Ishikawa (cell line): Measurements from ENCODE around the gene ENO3.

ENCODE experiments used
- CEBPB ChIP-seq: IDR thresholded peaks from 2 replicates; pipeline ENCODE4 v1.6.1; 2012
- CREB1 ChIP-seq: IDR thresholded peaks from 2 replicates; pipeline ENCODE4 v1.6.1; 2012; ENCODE audit warnings: low read depth
- EGR1 ChIP-seq: IDR thresholded peaks from 2 replicates; pipeline ENCODE4 v1.6.1; 2012
- EP300 ChIP-seq: IDR thresholded peaks from 2 replicates; pipeline ENCODE4 v1.6.1; 2012; ENCODE audit warnings: borderline replicate concordance
- FOXM1 ChIP-seq: IDR thresholded peaks from 2 replicates; pipeline ENCODE4 v1.6.1; 2012; ENCODE audit warnings: low read depth, borderline replicate concordance
- NFIC ChIP-seq: IDR thresholded peaks from 2 replicates; pipeline ENCODE4 v1.6.1; 2012
- RAD21 ChIP-seq: IDR thresholded peaks from 2 replicates; pipeline ENCODE4 v1.6.1; 2012; ENCODE audit warnings: low read depth
- TAF1 ChIP-seq: IDR thresholded peaks from 2 replicates; pipeline ENCODE4 v1.6.1; 2012; ENCODE audit warnings: low read depth, mild to moderate bottlenecking
- TCF12 ChIP-seq: IDR thresholded peaks from 2 replicates; pipeline ENCODE4 v1.6.1; 2012; ENCODE audit warnings: low read depth
- TEAD4 ChIP-seq: IDR thresholded peaks from 2 replicates; pipeline ENCODE4 v1.6.1; 2012
- YY1 ChIP-seq: IDR thresholded peaks from 2 replicates; pipeline ENCODE4 v1.6.1; 2012; ENCODE audit warnings: low read depth
- ZBTB7A ChIP-seq: IDR thresholded peaks from 2 replicates; pipeline ENCODE4 v1.6.1; 2012; ENCODE audit warnings: low read depth
- TF ChIP-seq, protein P1 (sequence below): IDR thresholded peaks from 2 replicates; pipeline ENCODE4 v1.6.1; 2012
- TF ChIP-seq, protein P2 (sequence below): IDR thresholded peaks from 2 replicates; pipeline ENCODE4 v1.6.1; 2012
- TF ChIP-seq, protein P3 (sequence below): IDR thresholded peaks from 2 replicates; pipeline ENCODE4 v1.6.1; 2012; ENCODE audit warnings: low read depth, mild to moderate bottlenecking

Gene ENO3

GRCh38 chr17:4937553-4937952 lies 13.4 kb upstream of the ENO3 start:
- TF ChIP-seq, protein P1, sequence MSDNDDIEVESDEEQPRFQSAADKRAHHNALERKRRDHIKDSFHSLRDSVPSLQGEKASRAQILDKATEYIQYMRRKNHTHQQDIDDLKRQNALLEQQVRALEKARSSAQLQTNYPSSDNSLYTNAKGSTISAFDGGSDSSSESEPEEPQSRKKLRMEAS, result no peak

GRCh38 chr17:4938069-4938491 lies 12.8 kb upstream of the ENO3 start:
- TF ChIP-seq, protein P2, sequence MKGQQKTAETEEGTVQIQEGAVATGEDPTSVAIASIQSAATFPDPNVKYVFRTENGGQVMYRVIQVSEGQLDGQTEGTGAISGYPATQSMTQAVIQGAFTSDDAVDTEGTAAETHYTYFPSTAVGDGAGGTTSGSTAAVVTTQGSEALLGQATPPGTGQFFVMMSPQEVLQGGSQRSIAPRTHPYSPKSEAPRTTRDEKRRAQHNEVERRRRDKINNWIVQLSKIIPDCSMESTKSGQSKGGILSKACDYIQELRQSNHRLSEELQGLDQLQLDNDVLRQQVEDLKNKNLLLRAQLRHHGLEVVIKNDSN, result no peak
- TF ChIP-seq CEBPB, result no peak
- no peak for TF ChIP-seq EP300
- TF ChIP-seq TCF12, result no peak
- TF ChIP-seq TAF1, result no peak
- TF ChIP-seq EGR1, result no peak
- TF ChIP-seq, protein P1, result no peak
- TF ChIP-seq YY1, result no peak
- TF ChIP-seq RAD21, result no peak
- TF ChIP-seq NFIC, result no peak
- TF ChIP-seq ZBTB7A, result no peak
- TF ChIP-seq CREB1, result no peak

DNA sequence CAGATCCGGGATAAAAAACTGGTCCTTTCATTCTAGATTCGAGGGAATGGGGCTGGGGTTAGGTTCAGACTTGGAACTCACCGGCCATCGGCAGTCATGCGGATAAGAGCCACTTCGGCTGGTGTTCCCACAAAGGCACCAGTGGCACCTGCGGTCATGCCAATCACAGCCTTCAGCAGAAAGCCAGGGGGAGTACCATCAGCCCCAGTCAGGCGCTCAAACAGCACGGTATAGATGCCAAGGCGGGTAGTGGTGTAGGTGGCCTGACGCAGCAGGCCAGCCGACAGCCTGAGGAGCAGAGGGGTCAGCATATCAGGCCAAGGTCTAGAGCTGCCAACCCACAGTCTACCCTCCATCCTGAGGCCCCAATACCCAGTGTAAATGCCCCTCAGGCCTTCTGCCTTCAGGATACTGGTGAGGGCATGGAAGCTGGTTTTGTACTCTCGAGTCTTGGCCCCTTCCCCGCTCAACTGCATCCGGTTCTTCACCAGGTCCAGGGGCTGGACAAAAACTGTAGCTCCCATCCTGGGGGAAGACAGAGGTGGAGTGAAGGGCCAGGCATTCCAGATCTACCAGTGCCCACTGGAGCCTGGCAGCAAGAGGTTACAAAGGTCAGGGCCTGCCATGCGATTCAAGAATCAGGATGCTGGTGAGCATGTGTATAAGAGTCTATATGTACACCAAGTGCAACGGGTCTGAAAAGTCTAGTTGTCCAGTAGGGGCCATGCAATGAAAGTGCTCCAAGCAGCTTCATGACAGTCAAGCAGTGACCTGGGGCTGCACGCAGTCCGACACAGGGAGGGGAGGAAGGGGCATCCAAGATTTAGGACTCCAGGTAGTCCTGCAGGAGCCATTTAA lies 12.0 kb upstream of the ENO3 start:
- TF ChIP-seq TAF1 (no peak), EP300 (no peak), TCF12 (no peak), FOXM1 (no peak), NFIC (no peak), ZBTB7A (no peak), CREB1 (no peak), CEBPB (no peak), TEAD4 (no peak), EGR1 (no peak), YY1 (no peak), RAD21 (no peak)
- TF ChIP-seq, protein P3, sequence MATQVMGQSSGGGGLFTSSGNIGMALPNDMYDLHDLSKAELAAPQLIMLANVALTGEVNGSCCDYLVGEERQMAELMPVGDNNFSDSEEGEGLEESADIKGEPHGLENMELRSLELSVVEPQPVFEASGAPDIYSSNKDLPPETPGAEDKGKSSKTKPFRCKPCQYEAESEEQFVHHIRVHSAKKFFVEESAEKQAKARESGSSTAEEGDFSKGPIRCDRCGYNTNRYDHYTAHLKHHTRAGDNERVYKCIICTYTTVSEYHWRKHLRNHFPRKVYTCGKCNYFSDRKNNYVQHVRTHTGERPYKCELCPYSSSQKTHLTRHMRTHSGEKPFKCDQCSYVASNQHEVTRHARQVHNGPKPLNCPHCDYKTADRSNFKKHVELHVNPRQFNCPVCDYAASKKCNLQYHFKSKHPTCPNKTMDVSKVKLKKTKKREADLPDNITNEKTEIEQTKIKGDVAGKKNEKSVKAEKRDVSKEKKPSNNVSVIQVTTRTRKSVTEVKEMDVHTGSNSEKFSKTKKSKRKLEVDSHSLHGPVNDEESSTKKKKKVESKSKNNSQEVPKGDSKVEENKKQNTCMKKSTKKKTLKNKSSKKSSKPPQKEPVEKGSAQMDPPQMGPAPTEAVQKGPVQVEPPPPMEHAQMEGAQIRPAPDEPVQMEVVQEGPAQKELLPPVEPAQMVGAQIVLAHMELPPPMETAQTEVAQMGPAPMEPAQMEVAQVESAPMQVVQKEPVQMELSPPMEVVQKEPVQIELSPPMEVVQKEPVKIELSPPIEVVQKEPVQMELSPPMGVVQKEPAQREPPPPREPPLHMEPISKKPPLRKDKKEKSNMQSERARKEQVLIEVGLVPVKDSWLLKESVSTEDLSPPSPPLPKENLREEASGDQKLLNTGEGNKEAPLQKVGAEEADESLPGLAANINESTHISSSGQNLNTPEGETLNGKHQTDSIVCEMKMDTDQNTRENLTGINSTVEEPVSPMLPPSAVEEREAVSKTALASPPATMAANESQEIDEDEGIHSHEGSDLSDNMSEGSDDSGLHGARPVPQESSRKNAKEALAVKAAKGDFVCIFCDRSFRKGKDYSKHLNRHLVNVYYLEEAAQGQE, result no peak
- TF ChIP-seq, protein P1, result no peak
- TF ChIP-seq, protein P2, result no peak

- TF ChIP-seq EGR1, result no peak
Observed at GRCh38 chr17:4939546-4939795, 11.4 kb upstream of the ENO3 start.

DNA sequence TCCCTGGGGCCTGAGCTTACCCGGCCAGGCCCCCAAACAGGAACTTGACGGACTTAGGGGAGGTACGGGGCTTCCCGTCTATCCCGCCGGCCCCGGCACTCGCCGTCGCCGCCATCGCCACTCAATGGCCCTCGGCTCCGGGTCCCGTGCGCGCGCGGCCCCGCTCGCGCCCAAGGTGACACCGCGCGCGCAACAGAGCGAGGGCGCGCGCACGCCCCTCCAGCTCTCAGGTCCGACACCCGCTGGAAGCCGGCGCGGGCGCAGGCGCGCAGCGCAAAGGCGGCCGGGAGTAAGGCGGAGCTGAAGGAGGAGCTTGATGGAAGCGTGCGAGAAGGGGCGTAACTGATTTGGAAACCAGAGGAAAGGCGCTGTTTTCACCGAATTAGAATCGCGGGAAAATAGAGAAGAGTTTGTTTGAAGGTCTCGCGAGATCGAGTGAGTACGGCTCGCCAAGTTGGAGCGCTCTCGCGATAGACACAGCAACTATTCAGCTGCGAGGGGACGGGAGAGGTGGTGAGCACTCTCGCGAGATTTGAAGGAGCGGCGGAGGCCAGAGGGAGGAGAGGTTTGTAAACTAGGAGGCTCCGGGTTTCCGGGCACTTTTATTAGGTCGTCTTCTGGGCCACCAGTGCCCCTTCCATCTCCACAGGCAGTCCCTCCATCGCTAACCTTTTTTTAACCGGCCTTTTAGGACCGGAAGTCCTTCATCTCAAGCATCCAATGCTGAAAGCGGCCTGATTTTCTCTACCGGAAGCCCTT lies 10.9 kb upstream of the ENO3 start, which contains the start of the genes RNF167 and SLC25A11:
Gene RNF167, plus strand, starts transcription at position 473 of the 759 bp plus-strand sequence. CDS start 642 bp downstream, outside the sequence.
Gene SLC25A11, minus strand, starts transcription at position 251 of the 759 bp plus-strand sequence. Its CDS starts 136 bp downstream, at position 115.
- TF ChIP-seq CEBPB, result no peak
- TF ChIP-seq TCF12, result peak; percentile 11; the same call in 1 of the 2 replicates
- TF ChIP-seq, protein P3, result no peak
- peak; percentile 48; the same call in 1 of the 2 replicates for TF ChIP-seq FOXM1
- TF ChIP-seq EP300, result no peak
- TF ChIP-seq, protein P2, result 0 out of 2 replicates have a peak, but pooled peaks have one; percentile 14
- peak; percentile 85 for TF ChIP-seq YY1
- no peak for TF ChIP-seq EGR1
- no peak for TF ChIP-seq TEAD4
- TF ChIP-seq RAD21, result no peak; the same call in 1 of the 2 replicates
- no peak for TF ChIP-seq NFIC
- no peak for TF ChIP-seq CREB1
- peak; percentile 88 for TF ChIP-seq TAF1
- TF ChIP-seq, protein P1, result peak; percentile 74
- TF ChIP-seq ZBTB7A, result no peak
